Spleen (tissue), 7 donors: ENCODE data around the gene IFNGR2.

Experiments
- CTCF ChIP-seq, 11 experiments: fragments of 200-600 bp in 7 of 11; fragments of 450-650 bp in 4 of 11; sonication (generic) in 4 of 11; IDR thresholded peaks in 8 of 11; conservative IDR thresholded peaks in 3 of 11; 1 replicate in 7 of 11; 2 replicates in 4 of 11; pipeline versions ENCODE4 v1.4.0 to v1.8.0; 2016 to 2021; ENCODE audit warnings: antibody characterized with exemption in 11 of 11, inconsistent platforms in 4 of 11, mild to moderate bottlenecking in 1 of 11
- POLR2A ChIP-seq, 3 donors: fragments of 450-650 bp; IDR thresholded peaks; one replicate each; pipeline ENCODE4 v1.5.1; 2017; ENCODE audit warnings: antibody characterized with exemption in 3 of 3, mild to moderate bottlenecking in 1 of 3
- donor health status: DM: no; HTN: no; CAD: no; lungs with moderate emphysema.
- donor health status: DM: no; HTN: no; CAD: no.
- donor health status: DM: no; HTN: no; CAD: no.

- TF ChIP-seq CTCF (IDR thresholded peaks at IDR 0.05 in 8 of 11, conservative IDR thresholded peaks at IDR 0.05 in 3 of 11): no peak
- TF ChIP-seq POLR2A (IDR thresholded peaks at IDR 0.05): no peak
These were observed 77.4 kb downstream of the IFNGR2 start for GRCh38 chr21:33480481-33481103.
